GM23338 (cell line): Measurements from ENCODE around the gene TMEM59L. TPM values are rescaled to one million over a fixed set of nuclear protein-coding genes. Genes with fewer than 3 reads are reported as not detected.

Experiments
- ATAC-seq: fragments of 200-7000 bp; cut with Tn5 transposase; 3 replicates; pipeline ENCODE4 v1.9.1; 2020
- DNase-seq: peaks from one replicate; pipeline ENCODE4 v3.0.0-alpha.2; 2015; ENCODE audit warnings: low spot score
- H2AFZ ChIP-seq: fragments of 200-600 bp; sonication (generic); 2 replicates; pipeline ENCODE4 v1.8.0; 2016; ENCODE audit warnings: antibody characterized with exemption, mild to moderate bottlenecking, moderate library complexity
- H3F3A ChIP-seq: fragments of 200-600 bp; sonication (generic); replicated peaks from 2 replicates; pipeline ENCODE4 v1.8.0; 2017; ENCODE audit warnings: antibody characterized with exemption, mixed run types, low read depth
- H3K27ac ChIP-seq: fragments of 200-600 bp; sonication (generic); 2 replicates; pipeline ENCODE4 v1.6.1; 2016; ENCODE audit warnings: low read depth
- H3K27me3 ChIP-seq: fragments of 200-600 bp; sonication (generic); 2 replicates; pipeline ENCODE4 v1.8.0; 2016; ENCODE audit warnings: mild to moderate bottlenecking, mixed run types, moderate library complexity; ENCODE audit not compliant: insufficient read depth
- H3K36me3 ChIP-seq: fragments of 200-600 bp; sonication (generic); 2 replicates; pipeline ENCODE4 v1.8.0; 2016; ENCODE audit warnings: mild to moderate bottlenecking; ENCODE audit not compliant: insufficient read depth
- H3K4me1 ChIP-seq: fragments of 200-600 bp; sonication (generic); 2 replicates; pipeline ENCODE4 v1.8.0; 2016; ENCODE audit warnings: mild to moderate bottlenecking, moderate library complexity; ENCODE audit not compliant: insufficient read depth
- H3K4me2 ChIP-seq: fragments of 200-600 bp; sonication (generic); 2 replicates; pipeline ENCODE4 v1.7.1; 2017; ENCODE audit warnings: mixed run types
- H3K4me3 ChIP-seq: fragments of 200-600 bp; sonication (generic); 2 replicates; pipeline ENCODE4 v1.6.1; 2016; ENCODE audit warnings: mixed run types
- H3K79me2 ChIP-seq: fragments of 200-600 bp; sonication (generic); replicated peaks from 2 replicates; pipeline ENCODE4 v1.8.0; 2017; ENCODE audit warnings: mild to moderate bottlenecking; ENCODE audit not compliant: insufficient read depth
- H3K9me2 ChIP-seq: fragments of 200-600 bp; sonication (generic); 2 replicates; pipeline ENCODE4 v1.8.0; 2017; ENCODE audit not compliant: insufficient read depth
- H4K20me1 ChIP-seq: fragments of 200-600 bp; sonication (generic); replicated peaks from 2 replicates; pipeline ENCODE4 v1.8.0; 2017; ENCODE audit warnings: mild to moderate bottlenecking; ENCODE audit not compliant: insufficient read depth
- H3K27ac Mint-ChIP-seq: 2 replicates; pipeline ENCODE4 v1.8.0; 2020; ENCODE audit warnings: inconsistent platforms, mild to moderate bottlenecking, moderate library complexity, mixed read lengths
- H3K27me3 Mint-ChIP-seq: 3 replicates; pipeline ENCODE4 v1.8.0; 2022; ENCODE audit warnings: low read depth, mild to moderate bottlenecking, moderate library complexity, mixed read lengths, inconsistent platforms; ENCODE audit not compliant: insufficient read depth, poor library complexity
- H3K36me3 Mint-ChIP-seq: 3 replicates; pipeline ENCODE4 v1.8.0; 2021; ENCODE audit warnings: low read depth, mild to moderate bottlenecking, inconsistent platforms, moderate library complexity, mixed read lengths
- H3K4me1 Mint-ChIP-seq: 3 replicates; pipeline ENCODE4 v1.8.0; 2020; ENCODE audit warnings: mild to moderate bottlenecking, inconsistent platforms, mixed read lengths
- H3K4me3 Mint-ChIP-seq: 3 replicates; pipeline ENCODE4 v1.8.0; 2021; ENCODE audit warnings: moderate library complexity, mild to moderate bottlenecking, inconsistent platforms, mixed read lengths
- H3K9me3 Mint-ChIP-seq: 3 replicates; pipeline ENCODE4 v1.8.0; 2020; ENCODE audit warnings: moderate library complexity, mild to moderate bottlenecking, inconsistent platforms, mixed read lengths
- CREB1 ChIP-seq: fragments of 250-450 bp; sonication (Bioruptor Pico); IDR thresholded peaks from 2 replicates; pipeline ENCODE4 v1.5.0; 2020; ENCODE audit warnings: low read depth, mild to moderate bottlenecking, moderate library complexity
- CTCF ChIP-seq, 2 experiments: fragments of 200-600 bp in 1 of 2; sonication (generic) in 1 of 2; conservative IDR thresholded peaks; 2 replicates each; pipeline versions ENCODE4 v1.5.1 to v1.6.1; 2016 to 2017; ENCODE audit warnings: antibody characterized with exemption in 2 of 2, low read depth in 2 of 2, mild to moderate bottlenecking in 2 of 2, moderate library complexity in 1 of 2
- ETS1 ChIP-seq: IDR thresholded peaks from 2 replicates; pipeline ENCODE4 v1.6.1; 2016; ENCODE audit warnings: antibody characterized with exemption
- EZH2 ChIP-seq: fragments of 200-600 bp; sonication (generic); IDR thresholded peaks from one replicate; pipeline ENCODE4 v1.8.0; 2017; ENCODE audit warnings: antibody characterized with exemption, mild to moderate bottlenecking, low read depth; ENCODE audit not compliant: unreplicated experiment
- EZH2phosphoT487 ChIP-seq: fragments of 200-600 bp; sonication (generic); IDR thresholded peaks from one replicate; pipeline ENCODE4 v1.8.1; 2018; ENCODE audit warnings: antibody characterized with exemption; ENCODE audit not compliant: unreplicated experiment
- JUNB ChIP-seq: IDR thresholded peaks from one replicate; pipeline ENCODE4 v1.6.1; 2016; ENCODE audit warnings: antibody characterized with exemption; ENCODE audit not compliant: unreplicated experiment
- NANOG ChIP-seq: IDR thresholded peaks from 2 replicates; pipeline ENCODE4 v1.6.1; 2016; ENCODE audit warnings: antibody characterized with exemption, borderline replicate concordance
- POLR2AphosphoS5 ChIP-seq: IDR thresholded peaks from 2 replicates; pipeline ENCODE4 v1.6.1; 2016; ENCODE audit warnings: antibody characterized with exemption, low read depth
- REST ChIP-seq: IDR thresholded peaks from one replicate; pipeline ENCODE4 v1.6.1; 2018; ENCODE audit warnings: antibody characterized with exemption; ENCODE audit not compliant: unreplicated experiment
- STAT1 ChIP-seq: IDR thresholded peaks from one replicate; pipeline ENCODE4 v1.6.1; 2016; ENCODE audit warnings: antibody characterized with exemption; ENCODE audit not compliant: unreplicated experiment
- ZNF114 ChIP-seq: fragments of 250-450 bp; sonication (Bioruptor Pico); IDR thresholded peaks from 2 replicates; pipeline ENCODE4 v1.5.0; 2020; ENCODE audit warnings: mild to moderate bottlenecking, moderate library complexity
- ZNF331 ChIP-seq: fragments of 250-450 bp; sonication (Bioruptor Pico); IDR thresholded peaks from 2 replicates; pipeline ENCODE4 v1.5.0; 2020; ENCODE audit warnings: low read depth, mild to moderate bottlenecking, moderate library complexity
- ZNF462 ChIP-seq: fragments of 250-450 bp; sonication (Bioruptor Pico); IDR thresholded peaks from 2 replicates; pipeline ENCODE4 v1.5.0; 2020; ENCODE audit warnings: mild to moderate bottlenecking, moderate library complexity
- polyA plus RNA-seq: library from polyadenylated mRNA; unstranded; fragments of >200 nt; fragmentation: Nextera tagmentation; extraction: Ambion mirVana; gene quantifications from 2 replicates; pipeline ENCODE4 v1.2.1, GENCODE V29; 2016
- total RNA-seq: library from RNA; depleted of rRNA; stranded (reverse); fragments of >200 nt; shearing (Covaris generic); gene quantifications from 2 replicates; pipeline ENCODE4 v1.2.3, GENCODE V29; 2014

Gene TMEM59L
- total and polyA plus RNA-seq, 2 experiments from 2014 or later: 9.8 to 15.7 TPM

GRCh38 chr19:18620902-18621301 lies 8.2 kb downstream of the TMEM59L start:
- no peak overlapping the region for H2AFZ ChIP-seq
- no peaks in the 10 kb centered on the region for H3K4me1 ChIP-seq
- no peak overlapping the region for H3K4me3 ChIP-seq
- no peak overlapping the region for H3K27ac ChIP-seq
- TF ChIP-seq CTCF (conservative IDR thresholded peaks at IDR 0.05; ENCODE audit: low read depth in 2 of 2) (no peak), ETS1 (no peak), ZNF462 (CRISPR knock-in tag) (no peak), NANOG (no peak), JUNB (no peak), ZNF331 (CRISPR knock-in tag) (no peak), POLR2AphosphoS5 (no peak), EZH2 (no peak), CREB1 (CRISPR knock-in tag) (no peak), EZH2phosphoT487 (no peak), STAT1 (no peak), ZNF114 (CRISPR knock-in tag) (no peak), REST (no peak)
- no peak overlapping the region for H3K4me3 Mint-ChIP-seq
- H3K36me3 Mint-ChIP-seq: peaks cover 5% of the 10 kb centered on the region
- H3K27me3 ChIP-seq: peaks cover 3% of the 10 kb centered on the region
- no peaks in the 10 kb centered on the region for H3K79me2 ChIP-seq
- H3K27ac Mint-ChIP-seq: no peak overlapping the region
- peaks cover 7% of the 10 kb centered on the region; the same call in 2 of the 3 replicates for H3K9me3 Mint-ChIP-seq
- no peak overlapping the region for H3K4me2 ChIP-seq
- ATAC-seq (no peak), DNase-seq (no peak)
- no peaks in the 10 kb centered on the region for H4K20me1 ChIP-seq
- no peaks in the 10 kb centered on the region for H3K36me3 ChIP-seq
- peaks cover 8% of the 10 kb centered on the region for H3K27me3 Mint-ChIP-seq
- H3K9me2 ChIP-seq: 0 out of 2 replicates have a peak, but pooled peaks cover 6% of the 10 kb centered on the region
- no peaks in the 10 kb centered on the region for H3K4me1 Mint-ChIP-seq
- no peaks in the 10 kb centered on the region for H3F3A ChIP-seq
